HuH-7.5 (cell line): ENCODE data around the gene CARD9.

ENCODE experiments used
- DNase-seq: peaks from one replicate; pipeline ENCODE4 v3.0.0; 2011; ENCODE audit warnings: low spot score

CARD9 gene

DNA sequence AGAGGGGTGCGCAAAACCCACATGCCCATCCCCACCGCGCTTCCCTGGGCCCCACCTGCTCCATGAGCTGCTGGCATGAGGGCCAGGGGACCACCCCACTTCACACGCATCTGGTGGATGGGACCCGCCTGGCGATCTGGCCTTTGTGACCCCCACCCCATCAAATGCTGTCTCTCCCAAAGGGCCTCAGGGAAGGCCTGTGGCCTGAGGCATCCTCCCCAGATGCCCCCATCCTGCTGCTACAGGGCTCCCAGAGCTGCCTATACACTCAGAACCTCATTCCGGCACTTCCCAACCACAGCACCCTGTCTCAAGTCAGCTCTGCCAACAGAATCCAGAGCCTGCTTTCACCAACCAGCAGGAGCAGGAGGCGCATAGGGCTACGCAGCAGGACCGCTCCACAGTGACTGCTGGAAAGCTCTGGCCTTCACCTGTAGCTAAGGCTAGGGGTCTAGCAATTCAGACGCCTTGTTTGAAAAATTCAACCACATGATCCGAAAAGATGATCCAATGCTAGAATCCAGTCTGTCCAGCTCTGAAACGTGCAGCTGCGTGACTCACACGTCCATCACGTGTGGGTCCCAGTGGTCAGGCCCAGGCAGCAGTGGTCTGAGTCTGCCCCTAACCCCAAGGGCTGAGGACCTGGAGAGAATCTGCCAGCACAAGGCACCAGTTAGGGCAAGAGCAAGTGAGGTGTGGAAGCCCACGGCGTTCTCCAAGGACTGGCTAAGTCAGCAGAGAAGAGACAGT, 27.9 kb upstream of the CARD9 start:
- no peak for DNase-seq

DNA sequence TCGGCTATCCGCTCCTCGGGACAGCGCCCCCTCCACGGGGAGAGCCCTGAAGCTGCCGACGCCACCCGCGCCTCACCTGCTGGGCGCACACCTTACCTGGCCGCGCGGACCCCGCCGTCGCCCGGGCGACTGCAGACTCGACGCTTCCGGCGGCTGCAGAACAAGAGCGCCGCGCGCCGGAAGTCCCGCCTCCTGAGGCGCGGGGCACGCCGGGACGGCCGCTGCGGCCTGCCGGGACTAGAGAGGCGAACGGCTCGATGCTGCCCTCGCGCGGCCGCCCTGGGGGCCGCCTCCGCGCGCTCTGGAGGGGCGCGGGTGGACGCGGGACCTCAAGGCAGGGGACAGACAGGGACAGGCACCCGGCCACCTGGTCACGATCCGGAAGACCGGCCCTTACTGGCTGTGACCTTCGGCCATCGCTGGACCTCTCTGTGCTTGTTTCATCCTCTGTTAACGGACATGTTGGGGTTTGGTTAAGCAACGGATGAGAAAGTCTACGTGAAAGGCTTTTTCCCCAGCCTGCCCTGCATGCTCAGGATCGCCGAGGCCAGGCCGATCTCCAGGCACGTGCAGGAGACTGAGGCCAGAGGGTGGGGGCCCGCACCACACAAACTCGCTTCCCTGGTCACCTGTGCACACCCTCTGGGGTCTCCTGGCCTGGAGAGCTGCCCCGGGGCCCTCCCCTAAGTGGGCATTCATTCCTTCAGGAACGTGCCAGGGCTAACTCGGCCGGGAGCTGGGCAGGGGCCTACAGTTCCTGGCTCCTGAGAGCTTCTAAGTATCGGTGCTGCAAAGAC, 26.8 kb upstream of the CARD9 start, which contains the start of gene SNAPC4:
SNAPC4 (minus strand) TSS at position 133 of the 797 bp plus-strand sequence. CDS start 1,742 bp downstream, outside the sequence.
- DNase-seq = peak; percentile 95

DNA sequence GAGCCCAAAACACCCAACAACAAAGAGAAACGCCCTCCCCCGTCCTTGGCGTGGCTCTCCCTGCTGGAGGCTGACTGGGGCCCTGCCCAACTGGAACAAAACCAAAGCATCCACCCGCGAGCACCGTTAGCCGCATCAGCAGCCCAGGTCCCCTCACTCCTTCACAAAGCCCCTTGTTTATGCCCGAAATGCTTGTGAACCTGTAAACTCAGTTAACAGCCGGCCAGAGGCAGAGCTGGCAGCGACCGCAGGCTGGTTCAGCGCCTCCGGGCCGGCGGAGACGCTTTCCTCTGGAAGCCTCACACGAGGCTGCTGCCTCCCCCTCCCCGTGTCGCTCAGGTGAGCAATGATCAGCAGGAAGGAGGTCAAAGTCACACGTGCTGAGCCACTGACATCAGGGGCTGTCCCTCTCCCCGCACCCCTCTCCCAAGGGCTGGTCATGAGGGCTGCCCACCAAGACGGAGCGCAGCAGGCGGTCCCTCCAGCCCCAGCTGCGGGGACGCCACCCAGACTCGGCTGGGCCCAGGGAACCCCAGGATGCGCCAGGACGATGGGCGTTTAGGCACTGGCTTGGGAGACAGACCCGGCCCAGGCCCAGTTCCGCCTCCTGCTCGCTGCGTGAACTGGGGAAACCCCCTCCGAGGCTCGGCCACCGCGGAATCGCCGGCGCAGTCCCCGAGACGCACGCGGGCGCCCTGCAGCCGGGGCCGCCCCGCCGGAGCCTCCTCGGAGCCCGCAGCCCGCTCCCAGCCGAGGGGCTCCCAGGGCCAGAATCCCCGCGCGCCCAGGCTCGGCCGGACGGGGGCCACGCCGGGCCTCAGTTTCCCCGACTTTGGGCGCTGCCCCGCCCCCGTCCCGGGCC, 25.9 kb upstream of the CARD9 start:
- DNase-seq = peak; percentile 55

DNA sequence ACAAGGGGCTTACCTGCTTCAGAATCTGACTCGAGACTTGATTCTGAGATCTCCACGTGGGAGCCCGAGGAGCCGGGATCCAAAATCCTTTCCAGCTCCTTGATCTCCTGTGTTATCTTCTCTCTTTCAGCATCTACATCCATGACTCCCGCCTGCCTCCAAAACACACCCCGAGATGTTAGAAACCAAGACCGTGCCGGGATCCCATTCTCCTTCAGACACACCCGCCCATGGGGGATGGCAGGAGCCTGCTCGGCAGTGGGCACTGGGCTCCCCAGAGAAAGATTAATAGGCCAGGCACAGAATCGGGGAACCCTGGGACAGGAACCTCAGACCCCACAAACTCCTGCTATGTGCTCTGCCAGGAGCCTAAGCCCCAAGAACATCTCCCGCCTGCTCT, 24.8 kb upstream of the CARD9 start:
- DNase-seq = no peak

DNA sequence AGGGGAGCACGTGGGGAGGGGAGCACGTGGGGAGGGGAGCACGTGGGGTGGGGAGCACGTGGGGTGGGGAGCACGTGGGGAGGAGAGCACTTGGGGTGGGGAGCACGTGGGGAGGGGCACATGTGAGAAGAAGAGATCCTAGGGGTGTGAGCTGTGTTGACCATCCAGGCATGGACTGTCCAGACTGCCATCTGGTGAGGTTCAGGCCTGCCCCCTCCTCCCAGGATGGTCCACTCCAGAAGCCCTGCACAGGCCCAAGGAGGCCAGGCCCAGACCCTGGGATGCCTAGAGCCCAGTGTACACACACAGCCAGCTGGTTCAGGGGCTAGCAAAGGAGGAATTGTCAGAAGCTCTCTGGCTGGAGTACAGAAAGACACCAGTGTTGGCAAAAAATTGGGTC, 24.2 kb upstream of the CARD9 start:
- DNase-seq = no peak

DNA sequence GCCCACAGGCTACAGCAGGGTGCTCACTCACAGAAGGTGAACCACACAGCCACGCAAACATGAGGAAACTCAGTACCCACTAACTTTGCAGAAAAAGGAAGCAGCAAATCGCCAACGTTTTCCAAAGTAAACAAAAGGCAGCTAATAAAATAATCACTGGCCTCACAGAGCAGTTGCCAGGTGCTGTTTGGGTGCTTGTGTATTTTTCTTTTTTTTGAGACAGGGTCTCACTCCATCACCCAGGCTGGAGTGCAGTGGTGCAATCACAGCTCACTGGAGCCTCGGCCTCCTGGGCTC, 22.7 kb upstream of the CARD9 start:
- no peak for DNase-seq

DNA sequence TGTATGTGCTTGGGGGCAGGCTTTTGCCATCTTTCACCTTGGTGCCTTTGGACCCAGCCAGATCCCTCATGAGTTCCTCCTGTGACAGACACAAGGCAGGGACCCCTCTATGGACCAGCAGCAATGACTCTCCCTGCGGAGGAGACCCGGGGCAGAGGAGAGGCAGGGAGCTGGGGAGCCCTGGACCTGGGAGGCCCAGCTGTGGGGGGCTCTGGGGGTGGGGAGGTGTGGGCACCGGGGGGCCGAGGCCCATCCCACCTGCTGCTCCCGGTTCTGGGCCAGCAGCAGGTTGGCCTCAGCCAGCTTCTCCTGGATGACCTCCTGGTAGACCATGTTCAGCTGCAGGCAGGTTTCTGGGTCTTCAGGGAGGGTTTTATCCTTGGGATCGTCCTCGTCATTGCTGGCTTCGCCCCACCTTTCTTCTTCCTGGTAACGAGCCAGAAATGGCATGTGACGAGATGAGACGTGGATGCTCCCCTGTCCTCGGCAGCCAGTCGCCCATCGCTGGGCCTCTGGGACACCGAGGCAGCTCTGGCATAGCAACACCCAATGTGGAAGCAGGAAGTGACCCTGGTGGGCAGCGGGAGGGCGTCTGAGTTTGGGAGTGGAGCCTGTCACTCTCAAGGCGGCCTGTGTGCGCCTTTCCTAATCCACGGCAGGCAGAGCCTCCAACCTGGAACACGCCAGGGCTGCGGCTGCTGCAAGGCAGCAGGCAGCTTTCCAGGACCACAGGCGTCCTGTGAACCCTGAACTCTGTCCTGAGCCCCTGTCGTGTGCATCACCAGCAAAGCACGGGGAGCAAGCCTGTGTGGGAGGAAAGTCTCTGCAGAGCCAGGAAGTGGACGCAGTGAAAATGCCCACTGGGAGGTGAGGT, 22.1 kb upstream of the CARD9 start:
- no peak for DNase-seq

DNA sequence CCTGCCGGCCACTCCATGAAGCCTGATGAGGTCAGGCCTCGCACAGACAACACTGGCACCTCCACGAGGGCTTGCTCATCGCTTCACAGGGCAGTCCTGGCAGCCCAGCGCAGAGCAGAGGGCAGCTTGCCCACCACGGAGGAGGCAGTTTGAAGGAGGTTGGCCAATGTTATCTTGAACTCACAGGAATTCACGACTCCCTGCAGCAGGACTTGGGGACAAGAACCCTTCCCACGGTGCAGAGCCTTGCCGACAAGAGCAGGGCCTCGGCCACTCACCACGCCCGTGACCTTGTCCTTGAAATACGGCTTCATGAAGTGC, 21.5 kb upstream of the CARD9 start:
- no peak for DNase-seq

DNA sequence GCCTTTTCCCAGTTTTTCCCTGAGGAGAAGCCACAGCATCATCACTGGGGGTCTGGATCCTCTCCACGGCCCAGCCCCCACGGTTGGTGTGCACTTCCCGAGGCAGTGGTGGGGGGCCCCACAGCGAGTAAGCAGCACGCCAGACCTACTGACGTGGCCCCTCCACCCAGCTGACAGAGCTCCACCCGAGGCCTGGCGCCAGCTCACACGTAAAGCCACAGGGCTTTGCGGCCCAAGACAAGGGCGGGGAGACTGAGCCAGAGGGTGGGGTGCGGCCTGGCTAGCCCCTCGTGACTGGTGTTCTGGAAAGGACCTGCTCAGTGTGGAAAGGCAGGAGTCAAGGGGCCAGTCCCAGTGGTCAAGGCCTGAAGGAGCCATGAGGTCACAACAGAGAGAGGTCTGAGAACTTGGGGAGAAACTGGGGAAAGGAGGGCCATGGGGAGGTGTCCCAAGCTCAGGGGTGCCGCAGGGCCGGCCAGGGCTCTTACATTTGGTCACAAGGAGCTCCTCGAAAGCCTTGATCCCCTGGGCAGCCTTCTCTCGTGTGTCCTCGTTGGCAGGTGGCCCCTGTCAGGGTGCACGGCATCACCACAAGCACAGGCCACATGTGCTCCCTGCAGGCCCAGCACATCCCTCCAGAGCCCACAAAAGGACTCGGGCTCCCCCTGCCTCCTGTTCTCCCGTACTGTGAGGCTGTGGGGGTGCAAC, 21.0 kb upstream of the CARD9 start:
- DNase-seq = no peak

DNA sequence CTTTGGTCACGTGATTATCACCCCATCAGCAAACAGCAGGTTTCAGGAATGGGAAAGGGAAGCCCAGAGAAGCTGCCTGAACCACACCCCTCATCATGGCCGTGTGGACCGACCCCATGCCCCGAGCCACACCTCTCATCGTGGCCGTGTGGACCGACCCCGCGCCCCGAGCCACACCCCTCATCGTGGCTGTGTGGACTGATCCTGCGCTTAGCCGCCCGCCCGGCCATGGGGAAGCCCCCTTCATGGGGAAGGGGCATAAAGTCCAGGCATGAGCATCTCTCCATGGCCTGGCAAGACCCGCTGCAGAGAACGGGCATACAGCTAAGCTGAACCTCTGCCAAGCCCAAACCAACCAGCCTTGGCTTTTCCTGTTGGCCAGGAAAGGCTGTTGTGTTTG, 20.1 kb upstream of the CARD9 start:
- DNase-seq = no peak

DNA sequence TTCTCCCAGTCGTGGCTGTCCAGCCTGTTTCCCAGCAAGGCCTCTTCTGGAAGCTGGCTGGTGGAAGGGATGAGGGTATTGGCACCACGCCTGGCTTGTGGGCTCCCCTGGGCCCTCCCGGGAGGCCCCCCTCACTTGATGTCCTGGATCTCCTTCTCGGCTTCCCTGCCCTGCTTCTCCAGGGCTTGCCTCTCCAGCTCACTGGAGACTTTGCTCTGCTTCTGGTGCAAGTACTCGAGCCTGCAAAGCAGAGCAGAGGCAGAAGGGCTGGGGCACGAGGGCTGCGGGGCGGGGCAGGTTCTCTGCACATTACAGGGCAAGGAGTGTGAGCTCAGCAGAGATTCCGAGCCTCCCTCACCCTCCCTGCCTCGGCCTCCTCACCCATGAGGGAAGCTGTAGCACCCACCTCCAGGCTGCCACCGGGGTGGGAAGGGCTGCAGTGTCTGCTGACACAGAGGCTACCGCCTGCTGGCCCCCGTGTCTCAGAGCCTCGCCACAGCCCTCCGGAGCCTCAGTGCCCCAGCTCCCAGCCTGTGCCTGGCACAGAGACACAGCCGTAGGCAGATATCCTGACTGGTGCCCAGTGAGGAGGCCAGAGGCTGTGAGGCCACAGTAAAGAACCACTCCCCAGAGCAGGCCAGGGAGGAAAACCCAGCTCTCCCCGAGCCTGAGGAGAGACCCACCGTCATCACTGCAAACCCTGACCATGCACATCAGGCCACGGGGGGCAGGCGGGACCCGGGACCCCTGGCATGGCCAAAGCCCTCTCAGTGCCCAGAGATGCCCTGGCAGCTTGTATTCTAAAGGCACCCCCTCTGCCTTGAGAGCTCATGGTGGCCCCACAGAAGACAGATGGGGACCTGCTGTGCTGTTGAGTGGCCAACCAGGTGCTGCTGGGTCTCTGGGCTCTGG, 19.3 kb upstream of the CARD9 start:
- DNase-seq = no peak

DNA sequence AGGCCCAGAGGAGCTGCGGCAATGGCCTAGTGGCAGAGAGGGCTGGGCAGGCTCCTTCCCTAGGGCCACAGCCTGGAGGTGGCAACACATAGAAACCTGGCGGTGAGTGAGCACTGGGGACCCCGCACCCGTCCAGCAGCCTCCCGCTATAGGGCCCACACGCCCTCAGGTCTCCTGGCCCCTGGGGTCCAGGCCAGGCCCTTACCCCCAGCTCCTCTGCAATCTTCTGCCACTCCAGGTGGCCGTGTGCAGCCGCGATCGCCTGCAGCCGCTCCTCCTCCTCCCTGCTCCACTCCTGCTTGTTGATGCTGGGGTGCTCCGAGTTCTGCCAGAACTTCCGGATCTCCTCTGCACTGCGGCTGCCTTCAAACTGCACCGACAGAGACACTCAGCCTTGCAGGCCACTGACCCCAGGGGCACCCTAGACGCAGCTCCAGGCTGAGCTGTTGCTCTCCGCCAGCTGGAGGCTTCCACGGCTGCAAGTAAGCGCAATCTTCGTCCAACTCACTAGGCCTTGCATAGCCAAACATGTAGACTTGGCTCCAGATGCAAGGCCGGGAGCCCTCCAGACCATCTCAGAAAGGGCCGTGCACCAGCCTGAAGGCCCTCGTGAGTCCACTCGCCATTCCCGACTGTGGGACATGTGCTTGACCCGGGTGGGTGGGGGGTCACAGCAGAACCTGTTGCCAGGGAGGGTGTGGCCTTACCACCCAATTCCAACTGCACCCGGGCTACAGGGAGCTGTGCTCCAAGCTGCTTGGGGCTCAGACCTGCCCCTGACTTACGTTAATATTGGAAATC, 18.5 kb upstream of the CARD9 start:
- DNase-seq = no peak

DNA sequence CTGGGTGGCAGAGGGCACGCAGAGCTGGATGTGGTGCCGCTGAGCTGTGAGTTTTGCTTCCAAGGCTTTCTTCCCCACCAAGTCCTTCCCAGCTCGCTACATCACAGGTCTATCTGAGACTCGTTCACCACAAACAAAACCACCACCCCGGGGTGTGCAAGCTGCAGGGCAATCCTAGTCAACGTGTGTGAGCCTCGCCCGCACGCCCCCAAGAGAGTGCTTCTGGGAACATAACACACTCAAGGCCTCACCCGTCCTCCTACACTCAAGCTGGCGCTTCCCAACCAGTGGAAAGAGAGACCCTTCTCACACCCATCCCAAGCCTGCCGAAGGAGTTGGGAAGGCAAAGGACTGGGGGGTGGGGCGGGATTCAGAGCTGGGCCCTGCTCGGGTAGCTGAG, 15.9 kb upstream of the CARD9 start:
- no peak for DNase-seq

DNA sequence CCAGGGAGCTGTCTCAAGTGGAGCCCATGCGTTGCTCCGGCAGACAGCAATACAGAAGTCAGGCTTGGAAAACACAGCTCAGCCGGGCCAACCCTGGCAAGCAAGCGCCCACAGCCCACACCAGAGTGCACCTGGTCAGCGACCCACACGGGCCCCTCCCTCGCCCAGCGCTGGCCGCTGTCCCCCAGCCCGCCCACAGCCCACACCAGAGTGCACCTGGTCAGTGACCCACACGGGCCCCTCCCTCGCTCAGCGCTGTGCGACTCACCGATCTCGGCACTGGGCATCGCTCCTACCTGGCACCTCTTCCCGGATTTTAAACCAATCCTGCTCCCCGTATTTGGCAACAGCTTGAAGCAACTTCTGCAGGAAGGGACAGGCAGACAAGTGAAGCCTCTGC, 13.7 kb upstream of the CARD9 start:
- no peak for DNase-seq

DNA sequence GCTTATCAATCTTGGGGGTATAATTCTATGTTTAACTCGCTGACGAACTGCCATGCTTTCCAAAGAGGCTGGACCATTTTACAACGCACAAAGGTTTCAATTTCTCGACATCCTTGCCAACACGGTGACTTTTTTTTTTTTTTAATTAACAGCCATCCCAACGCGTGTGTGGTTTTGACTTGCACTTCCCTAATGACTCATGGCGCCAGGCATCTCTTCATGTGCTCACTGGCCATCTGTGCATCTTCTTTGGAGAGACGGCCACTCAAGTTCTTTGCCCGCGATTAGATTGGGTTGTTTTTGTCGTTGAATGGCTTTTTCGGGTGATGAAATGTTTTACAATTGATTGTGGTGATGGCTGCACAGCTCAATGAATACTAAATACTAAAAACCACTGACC, 12.5 kb upstream of the CARD9 start:
- DNase-seq = no peak

DNA sequence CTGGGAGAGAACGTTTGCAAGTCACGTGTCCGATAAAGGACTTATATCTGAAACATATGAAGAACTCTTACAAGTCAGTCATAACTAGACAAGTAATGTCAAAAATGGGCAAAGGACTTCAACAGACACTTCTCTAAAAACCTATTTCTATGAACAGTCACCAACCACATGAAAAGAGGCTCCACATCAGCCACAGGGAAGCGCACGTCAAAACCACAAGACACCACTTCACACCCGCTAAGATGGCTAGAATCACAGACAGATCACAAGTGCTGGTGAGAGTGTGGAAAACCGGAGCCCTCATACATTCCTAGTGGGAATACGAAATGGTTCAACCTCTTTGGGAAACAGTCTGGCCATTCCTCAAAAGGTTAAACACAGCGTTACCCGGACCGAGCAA, 11.5 kb upstream of the CARD9 start:
- no peak for DNase-seq

DNA sequence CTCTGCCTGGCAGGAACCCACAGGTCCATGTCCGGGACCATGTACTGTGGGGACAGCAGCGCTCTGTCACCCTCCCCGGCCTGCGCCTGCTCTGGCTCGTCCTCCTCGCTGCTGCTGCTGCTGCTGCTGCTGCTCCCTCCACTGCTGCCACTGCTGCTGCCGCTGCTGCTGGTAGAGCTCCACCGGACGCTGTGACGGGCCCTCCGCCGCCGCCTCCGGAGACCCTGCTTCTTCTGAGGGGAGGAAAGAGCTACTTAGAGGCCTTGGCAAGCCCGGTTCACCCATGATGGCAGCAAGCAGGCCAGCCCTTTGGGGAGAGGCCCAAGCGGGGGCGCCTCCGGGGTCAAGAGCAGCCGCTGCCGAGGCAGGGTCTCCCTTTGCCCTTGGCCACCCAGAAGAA, 10.0 kb upstream of the CARD9 start:
- DNase-seq = no peak

DNA sequence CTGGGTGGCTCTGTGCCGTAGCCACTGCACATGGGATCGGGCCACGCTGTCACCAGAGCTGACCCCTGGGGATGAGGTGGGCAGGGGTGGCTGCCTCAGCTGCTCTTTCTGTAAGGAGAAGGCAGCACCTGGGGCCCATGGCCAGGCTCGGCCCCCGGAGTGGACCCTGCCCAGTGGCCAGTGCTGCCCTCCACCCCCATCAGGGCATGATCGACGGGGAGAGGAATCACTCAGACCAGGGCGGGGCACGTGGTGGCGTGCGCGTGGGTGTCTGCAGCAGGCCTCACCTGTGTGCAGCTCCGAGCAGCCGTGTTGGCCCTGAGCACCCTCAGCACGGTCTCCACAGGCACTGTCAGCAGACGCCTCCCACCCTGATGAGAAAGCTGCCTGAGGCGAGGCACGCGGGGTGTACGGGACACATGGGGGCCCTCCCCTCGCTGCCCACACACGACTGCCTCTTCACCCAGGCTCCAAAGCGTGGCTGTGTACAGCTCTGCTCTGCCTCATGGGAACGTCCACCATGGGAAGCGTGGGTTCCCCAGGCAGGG, 8.6 kb upstream of the CARD9 start:
- DNase-seq = no peak

DNA sequence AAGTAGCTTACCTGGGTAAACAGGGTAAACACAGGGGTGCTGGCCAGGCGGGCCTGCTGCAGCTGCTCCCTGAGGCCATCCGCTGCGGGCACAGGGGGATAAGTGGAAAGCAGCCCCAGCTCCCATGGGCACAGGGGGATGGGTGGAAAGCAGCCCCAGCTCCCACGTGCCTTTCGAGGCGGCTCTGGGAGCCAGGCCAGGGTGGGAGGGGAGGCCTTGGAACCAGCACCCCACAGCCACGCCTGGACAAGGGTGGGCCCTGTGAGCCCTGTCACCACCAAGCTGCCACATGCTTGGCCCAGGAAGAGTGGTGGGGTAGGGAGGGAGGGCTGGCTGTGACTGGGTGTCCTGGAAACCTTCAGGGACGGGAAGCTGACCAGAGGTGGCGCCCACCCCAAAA, 7.8 kb upstream of the CARD9 start:
- DNase-seq = no peak
